ENCODE results near the gene APEX2. TPM values are rescaled to one million over a fixed set of nuclear protein-coding genes. Genes with fewer than 3 reads are reported as not detected.

The APEX2 gene
- total RNA-seq (2021) (48.0 and 57.7 TPM in 2 replicates), Bru-seq, nascent RNA (percentile 96 among the genes with signal in this experiment), BruChase-seq, experiment 1, labeled RNA remaining after a 2-hour chase (percentile 91 among the genes with signal in this experiment), BruChase-seq, experiment 2, labeled RNA remaining after a 6-hour chase (percentile 96 among the genes with signal in this experiment)
- long read RNA-seq, transcript APEX2-201 (6 exons, 3,245 nt) = major isoform, 177 of 203 reads
- long read RNA-seq, partial matches to known transcripts = 14 of 203 reads
- long read RNA-seq, other reads (novel, unspliced or antisense) = 12 of 203 reads

- H3K27me3 ChIP-seq (ENCODE audit: insufficient read depth, low read depth) = no peaks in the 10 kb centered on the region
- peaks cover 14% of the 10 kb centered on the region; the same call in 1 of the 2 replicates for H3K36me3 ChIP-seq (ENCODE audit: low read depth)
- peak within 1 kb of the TSS; percentile 77 for H2AFZ ChIP-seq
- intact Hi-C loops (cut with micrococcal nuclease; ENCODE audit: unreplicated experiment) = loop anchor here (2.0 to 10.0 kb wide), 4 partner anchors 59 to 1315 kb away; partner anchors contain the start of genes HUWE1 and MAGED2
- no peaks in the 10 kb centered on the region for H4K20me1 ChIP-seq (ENCODE audit: insufficient read depth)
- peaks cover 3% of the 10 kb centered on the region; the same call in 1 of the 2 replicates for H3F3A ChIP-seq (ENCODE audit: insufficient read depth, low read depth)
- CTCF ChIA-PET = interaction anchor here (0.6 kb wide), 1 partner anchor 1755 kb away, joined by 7 read pairs; no protein-coding TSS in a partner anchor
- peak within 1 kb of the TSS; percentile 74 for H3K4me3 ChIP-seq
- peaks cover 42% of the 10 kb centered on the region for H3K4me1 ChIP-seq (replicated peaks; ENCODE audit: insufficient read depth)
- peak within 1 kb of the TSS; percentile 84 for H3K4me2 ChIP-seq
- POLR2A ChIA-PET (ENCODE audit: unreplicated experiment) = interaction anchor here (0.5 to 2.0 kb wide), 4 partner anchors 9 to 1918 kb away, joined by 3 to 16 read pairs (median 6); partner anchors contain the start of genes NBDY and TSPYL2
- peaks cover 27% of the 10 kb centered on the region for H3K79me2 ChIP-seq (ENCODE audit: low read depth)
- H3K27ac ChIP-seq = peak within 1 kb of the TSS; percentile 85
- TF ChIP-seq, protein P1, sequence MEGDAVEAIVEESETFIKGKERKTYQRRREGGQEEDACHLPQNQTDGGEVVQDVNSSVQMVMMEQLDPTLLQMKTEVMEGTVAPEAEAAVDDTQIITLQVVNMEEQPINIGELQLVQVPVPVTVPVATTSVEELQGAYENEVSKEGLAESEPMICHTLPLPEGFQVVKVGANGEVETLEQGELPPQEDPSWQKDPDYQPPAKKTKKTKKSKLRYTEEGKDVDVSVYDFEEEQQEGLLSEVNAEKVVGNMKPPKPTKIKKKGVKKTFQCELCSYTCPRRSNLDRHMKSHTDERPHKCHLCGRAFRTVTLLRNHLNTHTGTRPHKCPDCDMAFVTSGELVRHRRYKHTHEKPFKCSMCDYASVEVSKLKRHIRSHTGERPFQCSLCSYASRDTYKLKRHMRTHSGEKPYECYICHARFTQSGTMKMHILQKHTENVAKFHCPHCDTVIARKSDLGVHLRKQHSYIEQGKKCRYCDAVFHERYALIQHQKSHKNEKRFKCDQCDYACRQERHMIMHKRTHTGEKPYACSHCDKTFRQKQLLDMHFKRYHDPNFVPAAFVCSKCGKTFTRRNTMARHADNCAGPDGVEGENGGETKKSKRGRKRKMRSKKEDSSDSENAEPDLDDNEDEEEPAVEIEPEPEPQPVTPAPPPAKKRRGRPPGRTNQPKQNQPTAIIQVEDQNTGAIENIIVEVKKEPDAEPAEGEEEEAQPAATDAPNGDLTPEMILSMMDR (conservative IDR thresholded peaks at IDR 0.05) = no peak
- no peak for TF ChIP-seq EZH2 (IDR thresholded peaks at IDR 0.05; ENCODE audit: low read depth)
- peak; percentile 89 to 92 for DNase-seq
- H3K9me3 ChIP-seq (ENCODE audit: insufficient read depth, low read depth) = no peaks in the 10 kb centered on the region
- TSS peak; percentile 67 for BruUV-seq (replicated peaks)
- H3K9me2 ChIP-seq (ENCODE audit: insufficient read depth) = no peaks in the 10 kb centered on the region
Observed at GRCh38 chrX:54999717-55000598, at the start of gene APEX2. APEX2 (plus strand) TSS chrX:55000363; CDS start chrX:55000423, 60 bp downstream.

DNA sequence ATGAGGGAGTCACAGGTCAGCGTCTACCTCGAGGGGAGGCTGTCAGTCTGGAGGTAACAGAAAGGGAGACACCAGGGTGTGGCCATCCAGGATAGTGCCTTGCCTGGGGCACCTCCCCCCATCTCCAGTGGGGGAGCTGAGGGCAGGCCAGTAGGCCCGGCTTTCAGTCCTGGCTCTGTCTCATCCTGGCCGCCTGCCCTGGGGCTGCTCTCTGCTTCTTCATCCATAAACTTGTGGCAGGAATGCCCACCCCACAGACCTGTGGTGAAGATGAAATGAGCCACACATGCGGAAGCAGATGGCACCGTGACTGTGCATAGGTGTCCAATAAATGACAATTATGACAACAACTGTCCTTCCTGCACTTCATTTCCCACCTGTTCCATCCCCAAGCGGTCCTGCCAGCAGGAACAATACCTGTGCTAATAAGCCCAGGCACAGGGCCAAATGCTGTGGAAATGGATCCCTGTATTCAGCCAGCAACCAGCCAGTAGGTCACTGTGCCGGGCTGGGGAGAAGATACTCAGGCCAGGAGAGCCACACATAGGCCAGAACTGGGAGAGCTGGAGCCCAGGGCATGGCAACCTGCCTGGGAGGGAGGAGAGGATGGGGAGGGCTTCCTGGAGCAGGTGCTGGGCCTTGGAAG is 49.3 kb upstream of the APEX2 start:
- Histone ChIP-seq H4K20me1 (ENCODE audit: insufficient read depth) (no peaks in the 10 kb centered on the region), H2AFZ (no peak overlapping the region), H3K4me1 (replicated peaks; ENCODE audit: insufficient read depth) (no peaks in the 10 kb centered on the region), H3K27me3 (ENCODE audit: insufficient read depth, low read depth) (no peaks in the 10 kb centered on the region), H3K79me2 (ENCODE audit: low read depth) (no peaks in the 10 kb centered on the region), H3K4me3 (no peak overlapping the region), H3F3A (ENCODE audit: insufficient read depth, low read depth) (no peaks in the 10 kb centered on the region), H3K36me3 (ENCODE audit: low read depth) (no peaks in the 10 kb centered on the region), H3K4me2 (no peak overlapping the region), H3K9me2 (ENCODE audit: insufficient read depth) (no peaks in the 10 kb centered on the region), H3K27ac (no peak overlapping the region), H3K9me3 (ENCODE audit: insufficient read depth, low read depth) (no peaks in the 10 kb centered on the region)
- intact Hi-C loops (cut with micrococcal nuclease; ENCODE audit: unreplicated experiment) = no loop called here
- no peak for DNase-seq
- CTCF ChIA-PET = no interaction called here
- no peak for TF ChIP-seq EZH2 (IDR thresholded peaks at IDR 0.05; ENCODE audit: low read depth)
- TF ChIP-seq, protein P1 (conservative IDR thresholded peaks at IDR 0.05) = no peak
- no TSS peak for BruUV-seq (replicated peaks)
- POLR2A ChIA-PET (ENCODE audit: unreplicated experiment) = no interaction called here

DNA sequence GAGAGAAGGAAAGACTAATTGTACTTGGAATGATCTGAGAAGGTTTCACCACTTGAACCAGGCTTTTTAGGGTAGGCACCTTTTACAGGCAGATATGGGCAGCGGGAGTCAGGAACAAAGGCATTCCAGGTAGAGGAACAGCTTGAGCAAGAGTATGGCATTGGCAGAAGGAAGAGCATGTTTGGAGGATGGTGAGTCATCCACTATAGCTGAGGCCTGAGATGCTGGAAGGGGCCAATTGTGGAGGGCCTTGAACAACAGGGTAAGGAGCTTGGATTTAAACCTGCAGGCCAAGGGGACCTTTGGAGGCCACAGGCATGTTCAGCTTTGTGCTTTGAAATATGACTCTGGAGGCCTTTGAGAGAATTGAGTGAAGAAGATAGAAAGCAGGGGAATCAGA is 38.4 kb upstream of the APEX2 start:
- intact Hi-C loops (cut with micrococcal nuclease; ENCODE audit: unreplicated experiment) = no loop called here
- H3K27ac ChIP-seq = no peak overlapping the region
- H3K9me3 ChIP-seq (ENCODE audit: insufficient read depth, low read depth) = no peaks in the 10 kb centered on the region
- H2AFZ ChIP-seq = no peak overlapping the region
- no peaks in the 10 kb centered on the region for H3F3A ChIP-seq (ENCODE audit: insufficient read depth, low read depth)
- no peaks in the 10 kb centered on the region for H3K27me3 ChIP-seq (ENCODE audit: insufficient read depth, low read depth)
- no peak overlapping the region for H3K4me2 ChIP-seq
- CTCF ChIA-PET = no interaction called here
- DNase-seq = no peak
- no peak for TF ChIP-seq EZH2 (IDR thresholded peaks at IDR 0.05; ENCODE audit: low read depth)
- TF ChIP-seq, protein P1 (conservative IDR thresholded peaks at IDR 0.05) = no peak
- no peaks in the 10 kb centered on the region for H3K4me1 ChIP-seq (replicated peaks; ENCODE audit: insufficient read depth)
- no TSS peak for BruUV-seq (replicated peaks)
- no peaks in the 10 kb centered on the region for H3K9me2 ChIP-seq (ENCODE audit: insufficient read depth)
- no peaks in the 10 kb centered on the region for H3K79me2 ChIP-seq (ENCODE audit: low read depth)
- no peaks in the 10 kb centered on the region for H3K36me3 ChIP-seq (ENCODE audit: low read depth)
- no peak overlapping the region for H3K4me3 ChIP-seq
- no peaks in the 10 kb centered on the region for H4K20me1 ChIP-seq (ENCODE audit: insufficient read depth)
- POLR2A ChIA-PET (ENCODE audit: unreplicated experiment) = no interaction called here
